ENCODE data around the gene PHLDB3. TPM values are rescaled to one million over a fixed set of nuclear protein-coding genes. Genes with fewer than 3 reads are reported as not detected.
"Not testable (repeated sequence)": the region's sequence is repeated elsewhere in the genome, so short reads cannot be mapped to it uniquely, and the experiment has no call there.

Gene PHLDB3
- total RNA-seq, 1 experiment from 2014 or later: 4.4 TPM

GRCh38 chr19:43439032-43439708 lies 65.4 kb downstream of the PHLDB3 start:
- H3K4me3 ChIP-seq: no peak overlapping the region
- peaks cover 5% of the 10 kb centered on the region for H3K4me1 ChIP-seq
- no peaks in the 10 kb centered on the region for H3K27me3 ChIP-seq
- DNase-seq: no peak
- no peaks in the 10 kb centered on the region for H3K9me3 ChIP-seq (replicated peaks)
- peak overlapping the region; percentile 23; the same call in 1 of the 2 replicates for H3K27ac ChIP-seq
- no peaks in the 10 kb centered on the region for H3K36me3 ChIP-seq

- peak overlapping the region; percentile 23; the same call in 1 of the 2 replicates for H3K27ac ChIP-seq
- no peaks in the 10 kb centered on the region for H3K36me3 ChIP-seq
- no peaks in the 10 kb centered on the region for H3K9me3 ChIP-seq (replicated peaks)
- peak; percentile 80 to 85 for DNase-seq
- no peak overlapping the region for H3K4me3 ChIP-seq
- peaks cover 5% of the 10 kb centered on the region for H3K4me1 ChIP-seq
- no peaks in the 10 kb centered on the region for H3K27me3 ChIP-seq
Observed at GRCh38 chr19:43438291-43439031, 66.1 kb downstream of the PHLDB3 start.

- H3K27me3 ChIP-seq: no peaks in the 10 kb centered on the region
Observed at GRCh38 chr19:43437712-43438111, 66.8 kb downstream of the PHLDB3 start.

GRCh38 chr19:43437284-43437683 lies 67.3 kb downstream of the PHLDB3 start:
- H3K4me1 ChIP-seq; H3K27ac ChIP-seq; DNase-seq; H3K36me3 ChIP-seq; H3K9me3 ChIP-seq (replicated peaks); H3K4me3 ChIP-seq; H3K27me3 ChIP-seq: not testable (repeated sequence)

More at GRCh38 chr19:43437712-43438111, 66.8 kb downstream of the PHLDB3 start:
- H3K27ac ChIP-seq: no peak overlapping the region
- H3K4me1 ChIP-seq: peaks cover 5% of the 10 kb centered on the region
- H3K4me3 ChIP-seq: no peak overlapping the region
- no peak for DNase-seq
- no peaks in the 10 kb centered on the region for H3K36me3 ChIP-seq
- no peaks in the 10 kb centered on the region for H3K9me3 ChIP-seq (replicated peaks)

- no peak overlapping the region for H3K27ac ChIP-seq
- H3K36me3 ChIP-seq: no peaks in the 10 kb centered on the region
- H3K4me1 ChIP-seq: peaks cover 5% of the 10 kb centered on the region
- no peak for DNase-seq
- H3K4me3 ChIP-seq: no peak overlapping the region
- no peaks in the 10 kb centered on the region for H3K27me3 ChIP-seq
- H3K9me3 ChIP-seq (replicated peaks): no peaks in the 10 kb centered on the region
Observed at GRCh38 chr19:43435775-43436174, 68.8 kb downstream of the PHLDB3 start.

GRCh38 chr19:43433689-43434088 lies 70.9 kb downstream of the PHLDB3 start:
- H3K27me3 ChIP-seq: no peaks in the 10 kb centered on the region
- no peak overlapping the region for H3K4me3 ChIP-seq
- H3K36me3 ChIP-seq: no peaks in the 10 kb centered on the region
- DNase-seq: no peak
- peaks cover 2% of the 10 kb centered on the region for H3K4me1 ChIP-seq
- H3K9me3 ChIP-seq (replicated peaks): no peaks in the 10 kb centered on the region
- no peak overlapping the region for H3K27ac ChIP-seq

GRCh38 chr19:43433358-43433673 lies 71.2 kb downstream of the PHLDB3 start:
- DNase-seq: no peak
- Histone ChIP-seq H3K9me3 (replicated peaks) (no peaks in the 10 kb centered on the region), H3K4me3 (no peak overlapping the region)

GRCh38 chr19:43430976-43431375 lies 73.6 kb downstream of the PHLDB3 start:
- no peaks in the 10 kb centered on the region for H3K4me1 ChIP-seq
- H3K9me3 ChIP-seq (replicated peaks): no peaks in the 10 kb centered on the region
- DNase-seq: no peak
- no peaks in the 10 kb centered on the region for H3K27me3 ChIP-seq
- H3K27ac ChIP-seq: no peak overlapping the region
- H3K36me3 ChIP-seq: no peaks in the 10 kb centered on the region
- H3K4me3 ChIP-seq: no peak overlapping the region

More at GRCh38 chr19:43433358-43433673, 71.2 kb downstream of the PHLDB3 start:
- Histone ChIP-seq H3K4me1 (no peaks in the 10 kb centered on the region), H3K27ac (no peak overlapping the region), H3K36me3 (no peaks in the 10 kb centered on the region), H3K27me3 (no peaks in the 10 kb centered on the region)

- H3K4me3 ChIP-seq: no peak overlapping the region
- H3K27ac ChIP-seq: no peak overlapping the region
- H3K27me3 ChIP-seq: no peaks in the 10 kb centered on the region
- no peaks in the 10 kb centered on the region for H3K9me3 ChIP-seq (replicated peaks)
- H3K36me3 ChIP-seq: no peaks in the 10 kb centered on the region
- H3K4me1 ChIP-seq: no peaks in the 10 kb centered on the region
- DNase-seq: no peak
Observed at GRCh38 chr19:43430142-43430710, 74.3 kb downstream of the PHLDB3 start.

- Histone ChIP-seq H3K27me3 (no peaks in the 10 kb centered on the region), H3K4me1 (no peaks in the 10 kb centered on the region), H3K27ac (no peak overlapping the region), H3K9me3 (replicated peaks) (no peaks in the 10 kb centered on the region), H3K4me3 (no peak overlapping the region), H3K36me3 (no peaks in the 10 kb centered on the region)
- DNase-seq: no peak
Observed at GRCh38 chr19:43429395-43429794, 75.2 kb downstream of the PHLDB3 start.

- DNase-seq: no peak
- Histone ChIP-seq H3K27ac (no peak overlapping the region), H3K36me3 (no peaks in the 10 kb centered on the region), H3K4me1 (no peaks in the 10 kb centered on the region), H3K9me3 (replicated peaks) (no peaks in the 10 kb centered on the region), H3K27me3 (no peaks in the 10 kb centered on the region), H3K4me3 (no peak overlapping the region)
Observed at GRCh38 chr19:43425567-43426392, 78.8 kb downstream of the PHLDB3 start.

Other genes with a start within 250 kb of the PHLDB3 start
- 0.08 TPM in 1 of 2 replicates, not detected in the other for gene PSG9, start 235.2 kb downstream of the PHLDB3 start, total RNA-seq (2014; rRNA removed; shearing (Covaris generic))
- not detected in 2 replicates for gene CD177, start 151.1 kb downstream of the PHLDB3 start, total RNA-seq (2014; rRNA removed; shearing (Covaris generic))
- gene TEX101, start 89.9 kb downstream of the PHLDB3 start, total RNA-seq (2014; rRNA removed; shearing (Covaris generic)): not detected in 2 replicates
- gene LYPD3, start 39.1 kb downstream of the PHLDB3 start, total RNA-seq (2014; rRNA removed; shearing (Covaris generic)): not detected in 2 replicates
- gene ETHE1, start 22.5 kb upstream of the PHLDB3 start, total RNA-seq (2014; rRNA removed; shearing (Covaris generic)): 11.5 and 12.2 TPM in 2 replicates
- not detected in 2 replicates for gene ZNF575, start 28.4 kb upstream of the PHLDB3 start, total RNA-seq (2014; rRNA removed; shearing (Covaris generic))
- gene XRCC1, start 70.8 kb upstream of the PHLDB3 start, total RNA-seq (2014; rRNA removed; shearing (Covaris generic)): 43.0 and 43.5 TPM in 2 replicates
- gene PINLYP, start 71.1 kb upstream of the PHLDB3 start, total RNA-seq (2014; rRNA removed; shearing (Covaris generic)): 2.7 and 3.9 TPM in 2 replicates
- 24.0 and 24.6 TPM in 2 replicates for gene IRGQ, start 91.4 kb upstream of the PHLDB3 start, total RNA-seq (2014; rRNA removed; shearing (Covaris generic))
- 10.3 and 13.1 TPM in 2 replicates for gene ZNF576, start 91.8 kb upstream of the PHLDB3 start, total RNA-seq (2014; rRNA removed; shearing (Covaris generic))
- gene SRRM5, start 107.3 kb upstream of the PHLDB3 start, total RNA-seq (2014; rRNA removed; shearing (Covaris generic)): 0.10 and 0.12 TPM in 2 replicates
- 46.8 and 56.2 TPM in 2 replicates for gene ZNF428, start 114.9 kb upstream of the PHLDB3 start, total RNA-seq (2014; rRNA removed; shearing (Covaris generic))
- 3.1 and 3.2 TPM in 2 replicates for gene CADM4, start 135.1 kb upstream of the PHLDB3 start, total RNA-seq (2014; rRNA removed; shearing (Covaris generic))
- 9.4 and 16.6 TPM in 2 replicates for gene PLAUR, start 165.4 kb upstream of the PHLDB3 start, total RNA-seq (2014; rRNA removed; shearing (Covaris generic))
- gene IRGC, start 211.3 kb upstream of the PHLDB3 start, total RNA-seq (2014; rRNA removed; shearing (Covaris generic)): not detected in 2 replicates

Data from SJCRH30 (cell line).